ENCODE measurements around the gene NOTCH1.

GRCh38 chr9:136545965-136546696 is at the start of gene NOTCH1:
- TF ChIP-seq ATF4 (CRISPR knock-in tag; IDR thresholded peaks at IDR 0.05), result no peak
- TF ChIP-seq KAT2B (IDR thresholded peaks at IDR 0.05; ENCODE audit: borderline replicate concordance, low read depth, low read length), result no peak
- TF ChIP-seq THAP8 (CRISPR knock-in tag; IDR thresholded peaks at IDR 0.05; ENCODE audit: borderline replicate concordance), result no peak
- TF ChIP-seq HNF1A (IDR thresholded peaks at IDR 0.05; ENCODE audit: low read depth), result no peak
- no peak for TF ChIP-seq HNF1A (CRISPR knock-in tag; IDR thresholded peaks at IDR 0.05; ENCODE audit: borderline replicate concordance)
- TF ChIP-seq PAF1 (CRISPR knock-in tag; IDR thresholded peaks at IDR 0.05), result no peak
- no peak for TF ChIP-seq ZBTB2 (CRISPR knock-in tag; IDR thresholded peaks at IDR 0.05; ENCODE audit: low read depth)
- no peak for TF ChIP-seq CBFB (CRISPR knock-in tag; IDR thresholded peaks at IDR 0.05)
- TF ChIP-seq RBAK (CRISPR knock-in tag; IDR thresholded peaks at IDR 0.05), result no peak
